HG02981 (cell line): ENCODE results near the gene CALML5.

Experiments used
- ATAC-seq: cut with Tn5 transposase; IDR thresholded peaks from one replicate; pipeline ENCODE4 v1.9.1; 2021; ENCODE audit warnings: mild to moderate bottlenecking, moderate library complexity; ENCODE audit not compliant: unreplicated experiment

CALML5 gene

DNA sequence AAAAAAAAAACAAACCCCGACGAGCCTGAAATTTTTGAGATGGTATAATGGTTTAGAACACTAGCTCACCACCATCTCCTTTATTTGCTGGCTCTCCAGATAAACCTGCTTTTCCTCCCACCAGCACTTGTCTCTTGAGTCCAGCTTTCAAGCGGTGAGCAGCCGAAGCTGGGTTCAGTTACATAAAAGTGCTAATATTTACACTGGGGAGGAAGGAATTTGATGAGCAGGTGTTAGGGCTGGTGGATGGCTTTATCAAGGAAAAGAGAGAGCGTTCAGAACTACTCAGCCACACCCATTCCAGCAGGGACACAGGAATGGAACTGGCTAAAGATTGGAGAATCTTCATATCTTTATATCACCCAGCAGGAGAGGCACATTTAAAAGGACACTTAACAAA lies 18.8 kb upstream of the CALML5 start:
- ATAC-seq = no peak

DNA sequence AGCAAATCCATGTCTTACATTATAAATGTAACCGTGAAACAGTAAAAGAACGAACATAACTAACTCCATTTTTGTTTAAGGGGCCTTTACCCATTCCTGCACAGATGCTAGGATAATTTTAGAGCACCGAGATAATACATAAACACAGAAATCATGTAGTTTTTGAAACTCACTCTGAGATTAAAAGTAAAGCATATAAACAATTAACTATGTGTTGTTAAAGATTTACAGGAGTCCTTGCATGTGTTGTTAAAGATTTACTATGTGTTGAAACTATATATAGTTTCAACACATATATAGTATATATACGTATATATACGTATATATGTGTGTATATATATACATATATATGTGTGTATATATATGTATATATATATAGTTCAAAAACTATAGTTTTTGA lies 18.2 kb upstream of the CALML5 start:
- ATAC-seq = no peak

DNA sequence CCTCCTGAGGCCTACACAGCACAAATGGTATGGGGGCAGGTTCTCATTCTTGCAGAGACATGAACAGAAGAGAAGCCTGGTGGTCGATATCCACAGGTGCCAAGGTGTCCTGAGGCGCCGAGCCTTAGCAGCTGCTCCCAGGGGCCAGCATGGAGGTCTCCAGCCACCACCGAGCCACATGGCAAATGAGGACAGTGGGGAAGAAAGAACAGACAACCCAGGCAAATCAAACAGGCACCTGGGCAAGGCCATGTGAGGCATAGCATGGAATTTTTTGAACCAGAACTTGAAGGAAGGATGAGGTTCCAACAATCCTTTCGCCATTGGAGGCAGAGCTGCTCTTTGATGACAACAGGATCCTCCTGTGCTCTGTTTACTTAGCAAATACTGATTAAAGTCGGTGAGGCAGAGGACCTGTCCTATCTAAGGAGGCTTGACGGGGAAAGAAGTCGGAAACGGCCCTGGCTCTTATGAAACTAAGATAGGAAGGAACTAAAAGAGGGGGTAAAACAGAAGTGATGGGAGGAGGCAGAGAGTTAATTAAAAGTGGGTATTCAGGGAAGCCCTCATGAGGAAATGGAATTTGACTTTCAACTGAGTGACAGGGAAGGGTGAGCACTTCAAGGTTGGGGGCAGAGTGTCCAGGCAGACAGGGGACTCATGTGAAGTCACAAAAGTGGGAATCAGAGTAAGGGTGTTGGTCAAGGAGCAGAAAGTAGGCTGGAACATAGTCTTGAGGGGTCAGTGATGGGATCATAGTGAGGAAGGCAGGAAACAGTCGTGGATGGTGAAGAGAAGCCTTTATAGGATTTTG lies 16.8 kb upstream of the CALML5 start:
- no peak for ATAC-seq

DNA sequence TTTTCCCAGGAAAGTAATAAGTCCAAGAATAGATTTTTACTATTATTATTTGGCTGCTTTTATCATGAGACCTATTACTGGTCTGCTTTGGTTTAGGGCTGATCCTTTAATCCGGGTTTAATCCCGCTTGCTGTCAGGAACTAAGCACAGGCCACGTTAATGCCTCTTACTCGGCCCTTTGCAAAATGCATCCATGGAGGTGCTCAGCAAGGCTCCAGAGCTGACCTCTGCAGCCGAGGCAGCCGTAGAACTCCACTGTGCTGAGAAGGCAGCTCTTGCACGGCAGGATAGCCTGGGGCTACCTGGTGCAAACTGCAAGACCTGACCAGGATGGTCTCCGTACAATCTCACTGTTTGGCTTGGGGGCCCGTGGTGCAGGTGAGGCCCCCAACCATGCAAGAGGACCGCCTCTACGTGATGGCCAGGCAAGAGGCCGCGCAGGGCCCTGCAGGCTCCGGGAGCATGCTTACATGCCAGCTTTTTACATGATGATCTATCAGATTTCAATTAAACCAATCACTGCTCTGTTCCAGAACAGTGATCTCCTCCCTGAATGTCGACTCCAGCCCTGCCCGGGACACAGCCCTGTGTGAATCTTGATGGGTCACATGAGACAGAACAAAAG lies 15.0 kb upstream of the CALML5 start:
- ATAC-seq = no peak

DNA sequence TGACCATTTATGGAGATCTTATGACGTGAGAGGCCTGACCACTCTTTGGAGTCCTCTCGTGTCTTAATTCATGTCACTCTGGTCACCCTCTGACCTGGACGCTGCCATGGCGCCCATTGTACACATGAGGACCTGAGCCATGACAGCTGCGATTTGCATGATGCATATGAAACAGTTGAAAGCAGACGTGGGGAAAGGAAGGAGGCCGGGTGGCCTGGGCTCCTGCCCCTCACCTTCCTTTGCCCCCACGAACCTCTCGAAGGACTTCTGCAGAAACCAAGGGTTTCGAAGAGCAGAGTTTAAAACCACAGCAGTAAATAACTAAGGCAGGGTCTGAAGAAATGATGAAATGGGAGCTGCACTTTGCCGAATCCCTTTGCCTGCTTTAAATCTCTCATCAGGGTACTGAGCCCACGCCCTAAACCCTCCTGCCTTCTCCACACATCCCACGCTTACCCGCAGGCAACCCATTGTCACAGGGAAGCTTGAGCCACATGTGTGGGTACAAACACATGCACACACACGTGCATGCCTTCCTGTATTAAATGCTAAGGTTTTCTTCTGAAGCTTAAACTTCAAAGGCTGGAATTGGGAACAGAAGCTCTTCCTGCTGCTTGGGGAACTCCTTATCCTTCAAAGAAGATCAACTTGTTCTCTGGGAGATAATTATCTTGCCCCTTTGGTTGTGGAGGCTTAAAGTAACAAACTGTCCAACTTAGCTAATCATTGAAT lies 13.7 kb upstream of the CALML5 start:
- no peak for ATAC-seq

DNA sequence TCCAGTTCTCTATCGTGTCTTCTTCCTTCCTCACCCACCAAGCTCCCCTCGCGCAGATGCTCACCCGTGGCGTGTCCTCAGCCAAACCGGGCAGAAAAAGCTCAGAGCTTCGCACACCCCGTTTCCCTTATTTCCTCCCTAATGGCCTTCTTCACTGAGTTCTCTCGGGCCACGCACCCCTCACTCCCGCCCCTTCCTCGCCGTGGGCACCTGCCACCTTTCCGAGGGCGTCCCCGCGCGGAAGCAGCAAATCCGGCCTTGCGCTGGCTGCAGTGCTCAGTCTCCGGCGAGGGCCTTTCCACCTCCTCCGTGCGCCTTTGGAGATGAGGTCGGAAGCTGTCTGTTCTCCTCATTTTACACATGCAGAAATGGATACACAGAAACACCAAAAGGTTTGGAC lies 13.0 kb upstream of the CALML5 start:
- ATAC-seq = no peak

DNA sequence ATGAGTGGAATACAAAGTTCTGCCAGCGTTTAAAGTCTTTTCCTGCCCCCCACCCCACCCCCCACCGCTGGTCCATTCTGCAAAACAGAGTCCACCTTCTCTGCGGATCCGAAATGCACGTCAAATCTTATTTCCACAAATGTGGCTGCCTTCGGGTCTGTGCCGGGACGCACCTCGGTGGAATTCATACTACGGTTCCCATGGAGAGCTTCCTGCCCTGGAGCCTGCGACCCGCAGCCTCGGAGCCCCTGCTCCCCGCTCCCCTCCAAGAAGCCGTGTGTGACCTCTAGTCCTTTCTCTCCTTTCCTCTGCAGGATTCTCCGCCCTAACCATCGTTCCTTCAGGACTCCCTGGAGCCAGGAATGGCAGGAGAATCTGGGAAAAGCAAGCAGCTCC lies 12.5 kb upstream of the CALML5 start:
- ATAC-seq = no peak

DNA sequence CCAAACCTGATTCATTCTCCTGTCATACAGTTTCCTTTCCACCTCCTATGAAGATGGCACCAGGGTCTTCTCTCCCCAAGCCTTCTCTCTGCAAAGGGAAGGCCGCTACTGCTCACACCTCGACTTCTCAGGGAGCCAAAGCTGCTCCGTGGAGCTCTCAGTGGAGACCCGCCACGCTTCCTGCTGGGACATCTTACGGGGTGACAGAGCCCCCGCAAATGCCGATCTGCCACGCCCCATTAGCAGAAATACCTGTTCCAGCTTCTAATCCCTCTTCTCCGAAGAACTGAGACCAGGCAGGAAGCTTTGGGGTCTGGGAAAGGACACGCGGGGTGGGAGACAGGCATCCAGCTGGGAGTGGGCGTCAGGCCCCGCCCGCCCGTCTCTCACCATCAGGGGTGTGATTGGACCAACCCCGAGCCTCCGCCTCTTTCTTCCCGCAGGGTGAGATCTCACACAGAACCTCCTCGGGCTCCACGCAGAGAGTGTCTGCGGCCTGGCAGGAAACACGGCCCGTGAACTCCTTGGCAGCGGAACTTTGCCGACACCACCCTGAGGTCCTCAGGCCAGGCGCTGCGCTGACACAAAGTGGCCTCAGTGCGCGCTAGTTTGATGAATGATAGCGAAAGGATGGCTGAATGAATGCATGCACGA lies 12.0 kb upstream of the CALML5 start:
- no peak for ATAC-seq

DNA sequence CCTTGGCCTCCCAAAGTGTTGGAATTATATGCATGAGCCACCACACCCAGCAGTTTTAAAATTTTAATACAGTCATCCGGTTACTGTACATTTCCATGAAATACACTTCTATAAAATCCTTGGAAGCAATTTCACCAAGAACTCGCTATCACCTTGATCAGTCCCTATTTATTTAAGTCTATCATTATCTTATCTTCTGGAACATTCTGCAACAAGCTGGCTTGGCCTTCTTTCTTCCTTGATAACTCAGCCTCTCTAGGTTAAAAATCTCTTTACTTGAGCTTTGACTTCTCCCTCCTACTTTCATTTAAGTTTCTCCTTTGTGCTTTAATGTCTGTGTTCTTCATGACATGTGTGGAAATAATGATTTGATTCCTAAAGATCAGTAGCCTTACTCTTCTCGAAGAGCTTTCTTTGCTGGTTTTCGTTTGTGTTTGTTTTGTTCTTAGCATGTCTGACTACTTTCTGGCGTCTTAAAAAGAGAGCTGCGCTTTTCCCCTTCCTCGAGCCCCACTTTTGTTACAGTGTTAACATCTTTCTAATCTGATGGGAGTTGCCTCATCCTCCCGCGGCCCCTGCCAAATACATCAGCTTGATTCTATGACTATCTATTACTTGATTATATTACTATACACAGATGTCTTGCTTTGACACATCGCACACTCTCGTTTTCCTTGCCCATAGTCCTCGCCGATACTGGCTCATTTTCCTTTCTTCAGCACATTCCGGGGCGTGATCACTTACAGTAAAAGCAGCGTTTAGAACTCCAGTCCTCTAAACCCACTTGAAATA lies 11.1 kb upstream of the CALML5 start:
- ATAC-seq = no peak

DNA sequence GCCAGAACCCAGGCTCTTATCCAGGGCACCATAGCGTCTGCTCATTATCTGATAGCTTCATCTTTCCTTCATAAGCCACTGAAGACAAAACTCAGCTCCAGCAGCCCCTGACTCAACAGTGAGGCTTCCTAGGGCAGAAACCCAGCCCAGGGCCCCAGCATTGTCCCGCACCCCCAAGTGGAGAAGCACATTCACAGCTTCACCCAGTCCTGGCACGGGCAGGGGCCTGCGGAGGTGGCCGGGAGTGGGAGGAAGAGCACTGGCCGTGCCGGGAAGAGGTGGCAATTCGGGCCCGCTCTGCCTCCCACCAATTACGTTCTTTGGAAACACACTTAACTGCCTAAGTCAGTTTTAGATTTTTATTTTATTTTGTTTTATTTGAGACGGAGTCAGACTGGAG lies 10.3 kb upstream of the CALML5 start:
- ATAC-seq = no peak

DNA sequence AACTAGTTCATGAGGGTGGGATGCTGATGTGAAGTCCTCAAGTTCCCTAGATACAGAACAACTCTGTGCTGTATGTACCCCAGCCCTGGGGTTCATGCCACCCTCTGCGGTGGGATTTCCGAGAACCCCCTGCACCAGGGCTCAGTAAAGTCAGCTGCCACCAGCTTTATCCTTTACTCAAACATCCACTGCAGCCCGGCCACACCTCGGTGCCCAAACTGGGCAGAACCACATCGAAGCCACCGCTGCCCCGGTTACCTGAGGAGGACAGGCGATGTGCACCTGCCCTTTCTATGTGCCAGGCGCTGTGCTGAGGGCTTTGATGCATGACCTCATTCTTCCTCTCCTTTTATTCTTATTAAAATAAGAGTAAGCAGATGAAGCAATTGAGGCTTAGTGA lies 9.9 kb upstream of the CALML5 start:
- no peak for ATAC-seq

DNA sequence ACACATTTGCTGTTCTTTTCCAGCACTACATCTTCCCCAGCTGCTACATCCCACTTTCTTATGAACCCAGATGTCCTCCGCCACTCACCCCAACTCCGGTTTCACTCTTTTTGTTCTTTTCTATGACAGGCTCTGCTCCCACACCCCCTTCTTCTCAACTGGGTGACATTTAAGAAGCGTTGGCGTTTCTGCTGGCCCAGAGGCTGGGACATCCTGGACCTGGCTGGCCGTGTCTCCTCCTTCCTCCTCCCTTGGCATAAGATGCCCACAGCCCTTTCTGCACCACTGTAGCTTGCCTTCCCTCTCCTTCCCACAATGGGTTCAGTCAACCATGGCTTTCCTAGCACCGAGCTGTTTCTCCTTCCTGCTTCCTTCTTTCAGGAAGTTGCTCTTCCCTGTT lies 9.4 kb upstream of the CALML5 start:
- ATAC-seq = no peak

DNA sequence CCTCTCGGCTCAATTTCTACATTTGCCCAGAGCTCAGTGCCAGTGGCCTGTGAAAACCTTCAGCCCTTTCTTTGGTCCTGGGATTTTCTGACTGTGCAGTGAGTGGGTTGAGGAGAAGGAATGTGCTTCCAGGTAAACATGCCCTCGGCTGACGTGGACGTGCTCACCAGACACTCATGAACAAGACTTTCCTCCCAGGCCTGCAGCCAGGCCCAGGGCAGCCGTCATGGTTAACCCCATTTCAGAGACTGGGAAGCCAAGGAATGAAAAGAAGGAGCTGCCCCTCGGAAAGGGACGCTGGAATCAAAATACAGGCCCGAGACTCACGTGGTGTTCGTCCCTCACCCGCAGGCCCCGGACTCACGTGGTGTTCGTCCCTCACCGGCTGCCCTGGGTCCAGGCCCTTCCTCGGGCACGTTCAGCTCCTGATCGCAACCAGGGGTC lies 8.8 kb upstream of the CALML5 start:
- ATAC-seq = no peak

DNA sequence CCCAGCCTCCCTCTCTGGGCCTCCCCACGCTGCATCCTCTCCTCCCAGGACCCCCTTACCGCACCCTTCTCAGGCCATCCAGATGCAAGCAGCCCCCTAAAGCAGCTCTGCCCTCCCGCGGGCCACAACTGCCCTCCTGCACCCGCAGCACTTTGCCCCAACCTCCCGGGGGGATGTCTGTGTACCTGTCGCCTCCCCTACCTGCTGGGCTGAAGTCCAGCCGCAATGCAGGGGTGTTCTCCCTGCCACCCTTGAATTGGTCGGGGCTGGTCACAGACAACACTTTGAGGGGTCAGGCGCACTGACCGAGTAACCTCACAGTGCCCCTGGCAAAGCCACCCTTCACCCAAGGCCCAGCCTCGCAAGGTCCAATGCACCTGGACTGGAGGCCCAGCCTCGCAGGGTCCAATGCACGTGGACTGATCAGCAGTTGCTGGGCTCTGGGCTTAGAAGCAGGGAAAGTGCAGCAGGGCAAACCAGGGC lies 8.3 kb upstream of the CALML5 start:
- ATAC-seq = no peak

DNA sequence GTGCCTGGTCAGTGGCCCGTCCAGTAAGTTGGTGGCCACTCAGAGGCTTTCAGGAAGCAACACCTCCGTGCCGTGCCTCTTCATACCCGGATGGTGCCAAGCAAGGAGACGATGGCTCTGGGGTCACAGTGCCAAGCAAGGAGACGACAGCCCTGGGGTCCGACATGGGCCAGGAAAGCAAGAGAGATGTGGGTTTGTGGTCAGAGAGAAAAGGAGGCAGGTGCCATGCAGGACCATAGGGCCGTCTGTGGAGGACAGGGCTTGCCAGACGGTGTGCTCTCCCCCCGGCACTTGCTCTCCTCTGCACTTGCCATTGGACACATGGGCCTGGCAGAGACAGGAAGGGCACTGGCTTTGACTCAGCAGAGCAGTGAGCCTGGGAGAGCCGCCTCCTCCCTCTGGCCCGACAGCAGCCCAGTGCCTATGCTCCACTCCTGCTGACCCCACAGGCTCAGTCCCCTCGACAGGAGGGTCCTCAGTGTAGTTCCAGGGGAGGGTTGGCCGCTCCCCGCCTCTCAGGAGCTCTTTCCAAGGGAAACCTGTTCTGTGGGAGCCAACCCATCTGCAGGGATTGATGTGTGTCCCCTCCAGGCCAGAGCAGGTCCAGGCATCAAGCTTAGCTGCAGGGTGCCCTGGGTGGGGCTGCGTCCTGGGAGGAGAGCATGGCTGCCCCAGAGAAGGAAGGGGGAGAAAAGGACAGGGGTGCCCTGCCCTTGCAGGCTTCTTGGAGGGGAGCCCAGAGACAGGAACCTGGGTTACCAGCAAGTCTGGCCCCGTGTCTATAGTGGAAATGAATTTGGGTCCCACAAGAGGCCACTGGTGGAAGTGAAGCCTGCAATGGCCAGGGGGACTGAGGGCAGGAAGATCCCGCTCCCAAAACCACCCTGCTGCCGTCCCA lies 7.6 kb upstream of the CALML5 start:
- no peak for ATAC-seq

DNA sequence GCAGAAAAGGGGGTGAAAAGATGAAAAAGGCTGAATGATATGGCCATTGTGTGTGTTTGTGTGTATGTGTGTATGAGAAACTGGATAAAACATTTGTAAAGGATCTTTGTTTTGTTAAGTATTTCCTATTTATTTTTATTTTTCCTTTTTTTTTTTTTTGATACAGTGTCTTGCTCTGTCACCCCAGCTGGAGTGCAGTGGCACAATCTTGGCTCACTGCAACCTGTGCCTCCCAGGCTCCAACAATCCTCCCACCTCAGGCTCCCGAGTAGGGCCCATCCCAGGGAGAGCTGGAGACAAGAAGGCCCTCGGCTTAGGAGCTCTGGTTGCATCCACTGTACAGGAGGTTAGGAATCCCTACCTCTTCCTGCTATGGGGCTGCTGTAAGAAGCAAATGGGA lies 6.9 kb upstream of the CALML5 start:
- ATAC-seq = no peak

DNA sequence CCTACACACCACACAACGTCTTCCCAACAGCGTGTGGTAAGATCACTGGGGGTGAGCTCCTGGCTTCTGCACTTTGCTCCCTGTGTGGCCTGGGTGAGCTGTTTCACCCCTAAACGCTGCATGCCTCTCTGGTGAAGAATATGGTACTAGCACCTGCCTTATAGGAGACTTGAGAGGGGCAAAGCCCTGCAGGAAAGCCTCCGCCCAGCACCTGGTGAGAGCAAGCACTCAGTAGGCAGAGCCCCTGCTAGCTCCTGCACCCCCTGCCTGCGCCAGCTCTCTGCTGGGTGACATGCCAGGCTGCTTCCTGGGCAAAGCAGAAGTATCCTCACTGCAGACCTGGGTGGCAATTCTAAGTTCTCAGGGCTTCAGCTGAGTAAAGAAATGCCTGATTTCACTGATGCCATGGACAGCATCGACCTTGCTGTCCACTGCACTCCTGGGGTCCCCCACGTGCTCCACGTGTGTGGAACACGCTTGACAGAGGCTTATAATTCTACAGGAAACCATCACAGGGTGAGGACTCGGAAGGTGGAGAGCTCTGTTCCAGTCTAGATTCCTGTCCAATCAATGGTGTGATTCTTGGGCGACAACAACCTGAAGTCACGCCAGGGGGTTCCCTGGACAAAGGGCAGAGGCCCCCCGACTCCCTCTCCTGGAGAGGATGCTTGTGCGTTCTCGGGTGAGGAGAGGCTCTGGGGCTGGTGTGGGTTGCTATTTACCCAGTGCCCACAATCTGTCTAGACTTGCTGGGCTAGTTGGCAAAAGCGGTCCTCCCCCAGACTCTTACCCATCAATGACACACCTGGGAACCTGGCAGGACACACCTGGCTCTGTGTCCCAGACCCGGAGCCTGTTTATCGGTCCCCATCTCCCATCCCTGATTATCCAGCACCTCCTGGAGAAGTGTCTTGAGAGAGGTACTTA lies 5.0 kb upstream of the CALML5 start:
- no peak for ATAC-seq

DNA sequence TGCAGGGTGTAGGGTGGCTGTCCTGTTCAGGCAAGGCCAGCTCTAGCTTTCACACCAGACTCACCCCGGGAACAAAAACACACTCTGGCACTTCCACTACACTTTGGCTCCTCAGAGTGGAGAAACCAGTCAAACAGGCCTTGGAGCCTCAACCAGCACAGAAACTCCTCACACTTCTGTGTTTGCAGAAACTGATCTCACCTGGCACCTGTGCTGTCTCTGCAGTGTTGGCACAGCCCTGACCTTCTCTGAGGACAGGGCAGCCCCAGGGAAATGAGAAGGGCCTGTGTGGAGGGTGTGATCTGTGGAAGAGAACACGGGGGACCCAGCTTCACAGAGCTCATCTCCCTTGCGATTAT lies 4.1 kb upstream of the CALML5 start:
- no peak for ATAC-seq
